GM12878 (cell line): Measurements from ENCODE around the gene SRXN1.

Experiments used
- EED ChIP-seq: sonication (generic); IDR thresholded peaks from 2 replicates; pipeline ENCODE4 v1.6.1; 2016; ENCODE audit warnings: antibody characterized with exemption, low read depth
- EP300 ChIP-seq, 2 experiments: fragments of 150-350 bp in 1 of 2; IDR thresholded peaks; 2 replicates each; pipeline ENCODE4 v1.6.1; 2011 to 2012; ENCODE audit warnings: low read depth in 2 of 2, low read length in 2 of 2, borderline replicate concordance in 1 of 2, improper control_type of control experiment in 1 of 2, inconsistent platforms in 1 of 2; ENCODE audit not compliant: control insufficient read depth in 1 of 2
- EZH2 ChIP-seq: IDR thresholded peaks from 2 replicates; pipeline ENCODE4 v1.6.1; 2012; ENCODE audit warnings: low read depth, mild to moderate bottlenecking, control low read depth, inconsistent platforms, low read length, borderline replicate concordance; ENCODE audit not compliant: control insufficient read depth
- TCF7 ChIP-seq: IDR thresholded peaks from 2 replicates; pipeline ENCODE4 v1.6.1; 2014; ENCODE audit warnings: antibody characterized with exemption, borderline replicate concordance
- TF ChIP-seq, protein P1 (sequence below), 3 experiments: IDR thresholded peaks in 2 of 3; conservative IDR thresholded peaks in 1 of 3; 2 replicates each; pipeline ENCODE4 v1.5.1; 2011; ENCODE audit warnings: low read depth in 3 of 3, low read length in 3 of 3, mild to moderate bottlenecking in 3 of 3, control low read depth in 2 of 3, moderate library complexity in 2 of 3, inconsistent platforms in 1 of 3, mixed read lengths in 1 of 3; ENCODE audit not compliant: control insufficient read depth in 2 of 3, insufficient read depth in 1 of 3; ENCODE audit errors: extremely low read depth in 1 of 3

DNA sequence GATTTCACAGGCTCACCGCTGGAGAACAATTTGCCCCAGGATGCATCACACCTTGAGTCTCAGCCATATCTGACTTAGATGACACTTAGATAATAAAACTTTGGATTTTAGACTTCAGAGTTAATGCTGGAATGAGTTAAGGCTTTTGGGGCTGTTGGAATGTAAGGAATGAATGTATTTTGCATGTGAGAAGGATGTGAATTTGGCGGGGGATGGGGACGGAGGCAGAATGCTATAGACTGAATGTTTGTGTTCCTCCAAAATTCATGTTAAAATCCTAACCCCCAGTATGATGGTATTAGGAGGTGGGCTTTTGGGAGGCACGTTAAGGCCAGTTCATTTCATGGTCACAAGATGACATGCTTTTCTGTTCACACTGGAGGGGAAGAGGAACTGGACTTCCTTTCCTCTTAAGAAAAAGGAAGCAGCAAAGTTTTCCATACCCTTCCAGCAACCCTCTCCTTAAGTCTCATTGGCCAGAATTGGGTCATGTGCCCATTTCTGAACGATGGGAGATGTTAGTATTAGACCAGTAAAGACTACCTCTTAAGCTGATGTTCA lies 5.8 kb upstream of the SRXN1 start:
- no peak for TF ChIP-seq EP300 (IDR thresholded peaks at IDR 0.05; ENCODE audit: borderline replicate concordance in 1 of 2, control insufficient read depth in 1 of 2, low read depth in 2 of 2, low read length in 2 of 2)
- TF ChIP-seq, protein P1, sequence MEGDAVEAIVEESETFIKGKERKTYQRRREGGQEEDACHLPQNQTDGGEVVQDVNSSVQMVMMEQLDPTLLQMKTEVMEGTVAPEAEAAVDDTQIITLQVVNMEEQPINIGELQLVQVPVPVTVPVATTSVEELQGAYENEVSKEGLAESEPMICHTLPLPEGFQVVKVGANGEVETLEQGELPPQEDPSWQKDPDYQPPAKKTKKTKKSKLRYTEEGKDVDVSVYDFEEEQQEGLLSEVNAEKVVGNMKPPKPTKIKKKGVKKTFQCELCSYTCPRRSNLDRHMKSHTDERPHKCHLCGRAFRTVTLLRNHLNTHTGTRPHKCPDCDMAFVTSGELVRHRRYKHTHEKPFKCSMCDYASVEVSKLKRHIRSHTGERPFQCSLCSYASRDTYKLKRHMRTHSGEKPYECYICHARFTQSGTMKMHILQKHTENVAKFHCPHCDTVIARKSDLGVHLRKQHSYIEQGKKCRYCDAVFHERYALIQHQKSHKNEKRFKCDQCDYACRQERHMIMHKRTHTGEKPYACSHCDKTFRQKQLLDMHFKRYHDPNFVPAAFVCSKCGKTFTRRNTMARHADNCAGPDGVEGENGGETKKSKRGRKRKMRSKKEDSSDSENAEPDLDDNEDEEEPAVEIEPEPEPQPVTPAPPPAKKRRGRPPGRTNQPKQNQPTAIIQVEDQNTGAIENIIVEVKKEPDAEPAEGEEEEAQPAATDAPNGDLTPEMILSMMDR (IDR thresholded peaks at IDR 0.05 in 2 of 3, conservative IDR thresholded peaks at IDR 0.05 in 1 of 3; ENCODE audit: control insufficient read depth in 2 of 3, extremely low read depth in 1 of 3, insufficient read depth in 1 of 3, low read depth in 3 of 3, low read length in 3 of 3), result no peak
- TF ChIP-seq EED, result no peak
- TF ChIP-seq TCF7, result no peak
- TF ChIP-seq EZH2, result no peak
